Large intestine (tissue), 3 donors: ENCODE data around the gene CNTN5. TPM values are rescaled to one million over a fixed set of nuclear protein-coding genes. Genes with fewer than 3 reads are reported as not detected.
"Not testable (repeated sequence)": the region's sequence is repeated elsewhere in the genome, so short reads cannot be mapped to it uniquely, and the experiment has no call there.

ENCODE experiments used
- DNase-seq, 2 donors: peaks; one replicate each; pipeline versions ENCODE4 v3.0.0 to v3.0.0-alpha.2; 2013
- H3K27ac ChIP-seq: one replicate; pipeline ENCODE4 v1.5.1; 2013; ENCODE audit warnings: low read length
- H3K27me3 ChIP-seq: 2 replicates; pipeline ENCODE4 v1.6.1; 2013; ENCODE audit warnings: low read length; ENCODE audit not compliant: control insufficient read depth, insufficient read depth
- H3K36me3 ChIP-seq: 2 replicates; pipeline ENCODE4 v1.6.1; 2013; ENCODE audit warnings: low read length; ENCODE audit not compliant: control insufficient read depth, insufficient read depth
- H3K4me1 ChIP-seq: one replicate; pipeline ENCODE4 v1.6.1; 2013; ENCODE audit warnings: low read length; ENCODE audit not compliant: control insufficient read depth, insufficient read depth
- H3K4me3 ChIP-seq: one replicate; pipeline ENCODE4 v1.5.1; 2013; ENCODE audit warnings: low read length
- H3K9me3 ChIP-seq: one replicate; pipeline ENCODE4 v1.6.1; 2013; ENCODE audit warnings: mild to moderate bottlenecking, low read depth, low read length, moderate library complexity; ENCODE audit not compliant: control insufficient read depth
- WGBS: methylation state at CpG from one replicate; pipeline ENCODE4 v1.1.5; 2013; ENCODE audit warnings: low lambda C conversion rate; ENCODE audit not compliant: insufficient coverage; 5-methylcytosine and 5-hydroxymethylcytosine counted together
- polyA plus RNA-seq: library from polyadenylated mRNA; unstranded; fragments of 120-200 nt; gene quantifications from one replicate; pipeline ENCODE4 v1.2.1, GENCODE V29; 2013

The CNTN5 gene
- polyA plus RNA-seq, 1 donor: 0.70 TPM

DNA sequence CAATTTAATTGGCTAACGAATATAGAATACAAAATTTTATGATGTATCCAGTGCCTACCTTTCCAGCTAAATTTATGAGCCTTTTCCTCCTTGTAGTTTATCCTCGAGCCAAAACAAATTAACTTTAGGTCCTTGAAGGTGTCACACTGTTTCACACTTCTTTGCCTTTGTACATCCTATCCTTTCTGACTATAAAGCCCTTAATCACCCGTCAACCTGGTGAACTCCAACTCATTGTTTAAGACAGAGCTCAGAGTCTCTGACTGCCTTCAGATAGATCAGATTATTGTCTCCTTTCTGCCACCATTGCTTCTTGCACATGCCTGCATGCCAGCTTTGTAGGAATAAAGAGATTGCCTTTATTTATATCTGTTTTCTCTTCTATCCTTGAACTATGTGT is 58.8 kb downstream of the CNTN5 start:
- H3K4me1 ChIP-seq: no peaks in the 10 kb centered on the region
- H3K36me3 ChIP-seq: no peaks in the 10 kb centered on the region
- no peaks in the 10 kb centered on the region for H3K27me3 ChIP-seq
- no peak for DNase-seq
- H3K4me3 ChIP-seq: no peak overlapping the region
- no peaks in the 10 kb centered on the region for H3K9me3 ChIP-seq
- whole genome bisulfite sequencing: 100% methylated on average over 1 of the region's 3 CpGs
- H3K27ac ChIP-seq: no peak overlapping the region

- Histone ChIP-seq H3K27ac (no peak overlapping the region), H3K4me3 (no peak overlapping the region), H3K27me3 (no peaks in the 10 kb centered on the region), H3K9me3 (no peaks in the 10 kb centered on the region), H3K4me1 (no peaks in the 10 kb centered on the region), H3K36me3 (no peaks in the 10 kb centered on the region)
- no CpG with 5 or more reads among the region's 5 CpGs for whole genome bisulfite sequencing
- no peak for DNase-seq
These were observed 59.4 kb downstream of the CNTN5 start for GRCh38 chr11:99080154-99080553.

DNA sequence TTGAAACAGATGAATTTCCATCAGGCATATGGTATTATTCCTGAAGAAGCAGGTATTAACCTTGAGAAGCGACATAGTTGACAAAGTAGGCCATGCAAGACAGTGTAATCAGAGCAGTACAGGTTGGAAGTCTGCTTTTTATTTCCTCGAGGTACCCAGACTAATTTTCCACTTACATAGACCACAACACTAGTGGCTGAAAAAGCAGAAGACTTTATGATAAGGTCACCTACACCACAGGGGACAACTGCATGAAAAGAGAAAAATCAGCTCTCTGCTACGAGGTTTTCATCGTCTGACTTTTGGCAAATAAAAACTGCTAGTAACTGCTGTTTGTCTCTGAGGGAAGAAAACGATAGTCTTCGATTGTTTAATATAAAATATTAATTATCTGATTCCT is 77.5 kb downstream of the CNTN5 start:
- Histone ChIP-seq H3K27me3 (no peaks in the 10 kb centered on the region), H3K36me3 (no peaks in the 10 kb centered on the region), H3K27ac (no peak overlapping the region), H3K9me3 (no peaks in the 10 kb centered on the region), H3K4me3 (no peak overlapping the region), H3K4me1 (no peaks in the 10 kb centered on the region)
- whole genome bisulfite sequencing: 93% methylated on average over 3 of the region's 6 CpGs
- DNase-seq: no peak

GRCh38 chr11:99098751-99099150 is 78.0 kb downstream of the CNTN5 start:
- no peaks in the 10 kb centered on the region for H3K4me1 ChIP-seq
- no peaks in the 10 kb centered on the region for H3K27me3 ChIP-seq
- no peak for DNase-seq
- no peak overlapping the region for H3K4me3 ChIP-seq
- no peaks in the 10 kb centered on the region for H3K36me3 ChIP-seq
- H3K9me3 ChIP-seq: no peaks in the 10 kb centered on the region
- WGBS: no CpG with 5 or more reads among the region's 1 CpG
- no peak overlapping the region for H3K27ac ChIP-seq

GRCh38 chr11:99117603-99118002 is 96.9 kb downstream of the CNTN5 start:
- WGBS: no CpG with 5 or more reads among the region's 2 CpGs
- H3K4me1 ChIP-seq: no peaks in the 10 kb centered on the region

GRCh38 chr11:99133862-99134261 is 113.1 kb downstream of the CNTN5 start:
- not testable (repeated sequence) for H3K9me3 ChIP-seq, H3K27ac ChIP-seq, H3K4me1 ChIP-seq, H3K27me3 ChIP-seq, DNase-seq, H3K36me3 ChIP-seq, H3K4me3 ChIP-seq
- WGBS: 100% methylated on average over 2 of the region's 3 CpGs

More at GRCh38 chr11:99117603-99118002, 96.9 kb downstream of the CNTN5 start:
- no peak overlapping the region for H3K4me3 ChIP-seq
- no peak overlapping the region for H3K27ac ChIP-seq
- no peaks in the 10 kb centered on the region for H3K36me3 ChIP-seq
- H3K9me3 ChIP-seq: no peaks in the 10 kb centered on the region
- no peak for DNase-seq
- no peaks in the 10 kb centered on the region for H3K27me3 ChIP-seq

GRCh38 chr11:99135508-99135907 is 114.8 kb downstream of the CNTN5 start:
- Histone ChIP-seq H3K4me1 (no peaks in the 10 kb centered on the region), H3K9me3 (no peaks in the 10 kb centered on the region), H3K27me3 (no peaks in the 10 kb centered on the region), H3K4me3 (no peak overlapping the region), H3K36me3 (no peaks in the 10 kb centered on the region), H3K27ac (no peak overlapping the region)
- WGBS: 100% methylated on average over 1 of the region's 1 CpG
- no peak for DNase-seq

DNA sequence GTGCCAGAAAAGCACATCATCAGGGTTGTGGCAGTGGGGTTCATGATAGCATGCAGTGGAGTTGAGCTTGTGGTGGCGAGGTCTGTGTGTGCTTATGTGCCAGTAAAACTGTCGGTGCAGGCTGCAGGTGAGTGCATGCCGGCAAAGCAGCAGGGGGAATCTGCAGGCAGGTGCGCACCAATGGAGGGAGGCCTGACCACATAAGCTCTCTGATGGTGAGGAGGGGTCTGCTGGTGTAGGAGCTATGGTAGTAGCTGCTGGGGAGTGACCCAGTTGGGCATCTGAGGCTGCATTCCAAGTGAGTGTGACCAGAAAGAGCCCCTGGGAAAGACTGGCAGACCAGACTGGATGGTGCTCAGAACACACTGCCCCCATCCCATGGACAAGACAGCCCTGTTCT is 121.5 kb downstream of the CNTN5 start:
- no CpG with 5 or more reads among the region's 4 CpGs for WGBS
- Histone ChIP-seq H3K36me3 (no peaks in the 10 kb centered on the region), H3K27me3 (no peaks in the 10 kb centered on the region), H3K9me3 (no peaks in the 10 kb centered on the region), H3K4me3 (no peak overlapping the region), H3K27ac (no peak overlapping the region), H3K4me1 (no peaks in the 10 kb centered on the region)
- DNase-seq: no peak

DNA sequence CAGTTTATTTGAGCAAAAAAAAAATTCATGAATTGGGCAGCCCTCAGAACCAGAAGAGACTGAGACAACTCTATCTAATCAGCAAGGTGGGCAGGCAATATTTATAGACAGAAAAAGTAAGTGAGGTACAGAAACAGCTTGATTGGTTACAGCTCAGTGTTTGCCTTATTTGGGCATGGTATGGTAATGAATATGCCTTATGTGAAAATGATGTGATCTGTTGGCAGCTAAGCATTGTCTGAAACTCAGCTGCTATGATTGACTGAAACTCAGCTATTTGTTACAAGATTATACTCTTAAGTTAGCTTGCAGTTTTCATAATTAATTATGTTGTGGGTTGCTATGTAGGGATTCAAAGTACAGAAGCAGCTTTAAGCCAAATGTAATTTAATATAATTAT is 127.6 kb downstream of the CNTN5 start:
- H3K4me1 ChIP-seq: no peaks in the 10 kb centered on the region
- no peak for DNase-seq
- H3K27me3 ChIP-seq: no peaks in the 10 kb centered on the region
- no peaks in the 10 kb centered on the region for H3K9me3 ChIP-seq
- H3K4me3 ChIP-seq: no peak overlapping the region
- no peak overlapping the region for H3K27ac ChIP-seq
- no peaks in the 10 kb centered on the region for H3K36me3 ChIP-seq

GRCh38 chr11:99154277-99154676 is 133.5 kb downstream of the CNTN5 start:
- H3K4me1 ChIP-seq: no peaks in the 10 kb centered on the region
- WGBS: no CpG with 5 or more reads among the region's 5 CpGs
- DNase-seq: no peak
- H3K4me3 ChIP-seq: no peak overlapping the region
- H3K36me3 ChIP-seq: no peaks in the 10 kb centered on the region
- no peaks in the 10 kb centered on the region for H3K27me3 ChIP-seq
- no peaks in the 10 kb centered on the region for H3K9me3 ChIP-seq
- no peak overlapping the region for H3K27ac ChIP-seq

GRCh38 chr11:99160447-99160846 is 139.7 kb downstream of the CNTN5 start:
- no peaks in the 10 kb centered on the region for H3K9me3 ChIP-seq
- H3K4me3 ChIP-seq: no peak overlapping the region
- DNase-seq: no peak
- H3K36me3 ChIP-seq: no peaks in the 10 kb centered on the region
- no peaks in the 10 kb centered on the region for H3K27me3 ChIP-seq
- WGBS: no CpG with 5 or more reads among the region's 2 CpGs
- H3K27ac ChIP-seq: no peak overlapping the region
- no peaks in the 10 kb centered on the region for H3K4me1 ChIP-seq
